ENCODE data around the gene MBD6. TPM values are rescaled to one million over a fixed set of nuclear protein-coding genes. Genes with fewer than 3 reads are reported as not detected.

Gene MBD6
- total and polyA plus RNA-seq, 2 of the 4 experiments (the other 2 are of a cell fraction), result 0.90 to 9.3 TPM

DNA sequence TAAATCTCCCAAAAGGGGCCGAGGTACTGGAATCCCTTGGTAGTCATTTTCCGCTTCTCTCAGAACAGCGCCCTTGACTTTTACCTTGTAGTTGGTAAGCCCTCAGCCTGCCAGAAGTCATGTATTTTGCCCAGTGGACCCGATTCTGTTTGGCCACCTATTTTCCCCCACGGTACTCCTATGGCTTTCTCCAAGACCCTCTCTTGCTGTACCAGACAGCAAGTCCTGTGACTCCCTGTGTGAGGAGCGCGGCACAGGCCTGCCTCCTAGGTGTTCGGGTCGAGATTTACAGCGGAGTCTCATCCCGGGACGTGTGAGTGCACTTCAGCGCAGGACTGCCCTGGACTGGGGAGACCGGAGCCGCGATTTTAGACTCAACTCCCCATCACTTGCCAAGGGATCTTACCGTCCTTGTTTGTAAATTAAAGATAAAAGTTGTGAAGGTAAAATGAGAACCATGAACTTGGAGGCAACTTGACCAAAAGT, 1.1 kb upstream of the MBD6 start:
- dilution Hi-C loops (cut with HindIII; ENCODE audit: low sequenced_read_pairs, unreplicated experiment) (no loop called here), in situ Hi-C loops (cut with MboI; ENCODE audit: low sequenced_read_pairs) (no loop called here), intact Hi-C loops (cut with micrococcal nuclease) (no loop called here)
- Histone ChIP-seq H3K27ac (ENCODE audit: insufficient read depth, low read length) (peak overlapping the region; percentile 88), H3K9me3 (ENCODE audit: control insufficient read depth, insufficient read depth, low read length) (no peaks in the 10 kb centered on the region), H2BK15ac (ENCODE audit: low read depth, low read length) (peak overlapping the region; percentile 81), H3K18ac (ENCODE audit: low read depth, low read length) (peak overlapping the region; percentile 94), H2BK120ac (ENCODE audit: low read depth, low read length) (peak overlapping the region; percentile 99), H3K4me1 (ENCODE audit: control insufficient read depth, insufficient read depth, low read length) (peaks cover 22% of the 10 kb centered on the region), H2BK20ac (ENCODE audit: low read depth, low read length) (peak overlapping the region; percentile 90), H3K9ac (ENCODE audit: low read depth, low read length) (peak overlapping the region; percentile 57), H3K14ac (replicated peaks; ENCODE audit: low read depth, low read length) (peak overlapping the region; percentile 100), H4K8ac (ENCODE audit: low read depth in 2 of 2, low read length in 2 of 2) (peak overlapping the region; percentile 69 to 100), H3K4ac (ENCODE audit: low read depth, low read length) (peak overlapping the region; percentile 100), H4K91ac (ENCODE audit: insufficient read depth, low read depth, low read length) (peak overlapping the region; percentile 96), H3K56ac (ENCODE audit: extremely low read depth, insufficient read depth, low read length) (peak overlapping the region; percentile 82), H3K36me3 (ENCODE audit: control insufficient read depth, insufficient read depth, low read length) (peaks cover 41% of the 10 kb centered on the region), H2BK5ac (ENCODE audit: low read depth, low read length, poor library complexity, severe bottlenecking) (peak overlapping the region; percentile 98), H3K23ac (ENCODE audit: low read depth, low read length) (peak overlapping the region; percentile 100), H2AK5ac (ENCODE audit: low read depth, low read length) (peak overlapping the region; percentile 100), H3K9me1 (ENCODE audit: insufficient read depth, low read length) (peaks cover 14% of the 10 kb centered on the region), H4K20me1 (ENCODE audit: insufficient read depth, low read length) (peaks cover 60% of the 10 kb centered on the region), H3K4me2 (ENCODE audit: low read depth, low read length) (peak overlapping the region; percentile 65; the same call in 1 of the 2 replicates), H2AFZ (replicated peaks; ENCODE audit: low read length, poor library complexity) (peak overlapping the region; percentile 93), H3K4me3 (ENCODE audit: insufficient read depth, low read depth, low read length) (no peak overlapping the region), H2AK9ac (replicated peaks; ENCODE audit: low read depth, low read length, poor library complexity) (peak overlapping the region; percentile 100), H4K5ac (ENCODE audit: low read depth, low read length) (peak overlapping the region; percentile 85), H3K27me3 (ENCODE audit: control insufficient read depth, insufficient read depth, low read length) (no peaks in the 10 kb centered on the region), H3K79me1 (ENCODE audit: low read depth in 1 of 2, low read length in 2 of 2) (peaks cover 18 to 78% of the 10 kb centered on the region in 2 experiments)
- no peak for TF ChIP-seq MAFK (IDR thresholded peaks at IDR 0.05; ENCODE audit: low read depth, low read length)
- TF ChIP-seq, protein P1, sequence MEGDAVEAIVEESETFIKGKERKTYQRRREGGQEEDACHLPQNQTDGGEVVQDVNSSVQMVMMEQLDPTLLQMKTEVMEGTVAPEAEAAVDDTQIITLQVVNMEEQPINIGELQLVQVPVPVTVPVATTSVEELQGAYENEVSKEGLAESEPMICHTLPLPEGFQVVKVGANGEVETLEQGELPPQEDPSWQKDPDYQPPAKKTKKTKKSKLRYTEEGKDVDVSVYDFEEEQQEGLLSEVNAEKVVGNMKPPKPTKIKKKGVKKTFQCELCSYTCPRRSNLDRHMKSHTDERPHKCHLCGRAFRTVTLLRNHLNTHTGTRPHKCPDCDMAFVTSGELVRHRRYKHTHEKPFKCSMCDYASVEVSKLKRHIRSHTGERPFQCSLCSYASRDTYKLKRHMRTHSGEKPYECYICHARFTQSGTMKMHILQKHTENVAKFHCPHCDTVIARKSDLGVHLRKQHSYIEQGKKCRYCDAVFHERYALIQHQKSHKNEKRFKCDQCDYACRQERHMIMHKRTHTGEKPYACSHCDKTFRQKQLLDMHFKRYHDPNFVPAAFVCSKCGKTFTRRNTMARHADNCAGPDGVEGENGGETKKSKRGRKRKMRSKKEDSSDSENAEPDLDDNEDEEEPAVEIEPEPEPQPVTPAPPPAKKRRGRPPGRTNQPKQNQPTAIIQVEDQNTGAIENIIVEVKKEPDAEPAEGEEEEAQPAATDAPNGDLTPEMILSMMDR (conservative IDR thresholded peaks at IDR 0.05; ENCODE audit: low read depth, low read length), result no peak; the same call in 1 of the 2 replicates
- TF ChIP-seq POLR2A (IDR thresholded peaks at IDR 0.05; ENCODE audit: low read depth, low read length), result no peak
- TF ChIP-seq, protein P2, sequence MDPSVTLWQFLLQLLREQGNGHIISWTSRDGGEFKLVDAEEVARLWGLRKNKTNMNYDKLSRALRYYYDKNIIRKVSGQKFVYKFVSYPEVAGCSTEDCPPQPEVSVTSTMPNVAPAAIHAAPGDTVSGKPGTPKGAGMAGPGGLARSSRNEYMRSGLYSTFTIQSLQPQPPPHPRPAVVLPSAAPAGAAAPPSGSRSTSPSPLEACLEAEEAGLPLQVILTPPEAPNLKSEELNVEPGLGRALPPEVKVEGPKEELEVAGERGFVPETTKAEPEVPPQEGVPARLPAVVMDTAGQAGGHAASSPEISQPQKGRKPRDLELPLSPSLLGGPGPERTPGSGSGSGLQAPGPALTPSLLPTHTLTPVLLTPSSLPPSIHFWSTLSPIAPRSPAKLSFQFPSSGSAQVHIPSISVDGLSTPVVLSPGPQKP (IDR thresholded peaks at IDR 0.05; ENCODE audit: borderline replicate concordance, low read depth, low read length), result no peak
- no peak for TF ChIP-seq RAD21 (IDR thresholded peaks at IDR 0.05; ENCODE audit: low read length)
- TF ChIP-seq MXI1 (IDR thresholded peaks at IDR 0.05; ENCODE audit: borderline replicate concordance, low read depth, low read length), result no peak
- no peak for TF ChIP-seq BHLHE40 (IDR thresholded peaks at IDR 0.05; ENCODE audit: low read depth, low read length)
- no peak for TF ChIP-seq RFX5 (IDR thresholded peaks at IDR 0.05; ENCODE audit: low read depth, low read length)
- TF ChIP-seq, protein P3, sequence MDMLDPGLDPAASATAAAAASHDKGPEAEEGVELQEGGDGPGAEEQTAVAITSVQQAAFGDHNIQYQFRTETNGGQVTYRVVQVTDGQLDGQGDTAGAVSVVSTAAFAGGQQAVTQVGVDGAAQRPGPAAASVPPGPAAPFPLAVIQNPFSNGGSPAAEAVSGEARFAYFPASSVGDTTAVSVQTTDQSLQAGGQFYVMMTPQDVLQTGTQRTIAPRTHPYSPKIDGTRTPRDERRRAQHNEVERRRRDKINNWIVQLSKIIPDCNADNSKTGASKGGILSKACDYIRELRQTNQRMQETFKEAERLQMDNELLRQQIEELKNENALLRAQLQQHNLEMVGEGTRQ (IDR thresholded peaks at IDR 0.05; ENCODE audit: low read depth, low read length), result no peak
- no peak for TF ChIP-seq SMC3 (IDR thresholded peaks at IDR 0.05; ENCODE audit: low read depth, low read length)
- no peak for TF ChIP-seq MAZ (IDR thresholded peaks at IDR 0.05; ENCODE audit: borderline replicate concordance, low read depth, low read length)
- no peak for TF ChIP-seq FOS (IDR thresholded peaks at IDR 0.05; ENCODE audit: low read depth, low read length)
- TF ChIP-seq RCOR1 (IDR thresholded peaks at IDR 0.05; ENCODE audit: insufficient replicate concordance, low read length), result no peak
- no peak for TF ChIP-seq CEBPB (IDR thresholded peaks at IDR 0.05; ENCODE audit: low read depth, low read length)
- 61% methylated on average over 3 of the region's 17 CpGs; no CpG with 5 or more reads in 1 of the 2 experiments for WGBS, 2 experiments (ENCODE audit: extremely low coverage in 2 of 2, insufficient read length in 1 of 2)
- no TSS peak for BruUV-seq (replicated peaks)
- ChIA-PET CTCF (no interaction called here), POLR2A (ENCODE audit: unreplicated experiment) (no interaction called here)
- DNase-seq, result peak; percentile 61
- no peak for ATAC-seq (ENCODE audit: low read depth)
